Endodermal cell (in vitro differentiated cells): ENCODE data around the gene ELFN1. TPM values are rescaled to one million over a fixed set of nuclear protein-coding genes. Genes with fewer than 3 reads are reported as not detected.

Experiments
- DNase-seq: peaks from one replicate; pipeline ENCODE4 v3.0.0-alpha.2; 2017
- H3K27ac ChIP-seq: 2 replicates; pipeline ENCODE4 v1.5.1; 2013; ENCODE audit warnings: mild to moderate bottlenecking, low read depth, low read length, moderate library complexity
- H3K27me3 ChIP-seq: 2 replicates; pipeline ENCODE4 v1.6.1; 2013; ENCODE audit warnings: mild to moderate bottlenecking, low read length, moderate library complexity; ENCODE audit not compliant: insufficient read depth, control insufficient read depth, poor library complexity, severe bottlenecking
- H3K36me3 ChIP-seq: 2 replicates; pipeline ENCODE4 v1.7.0; 2013; ENCODE audit warnings: mild to moderate bottlenecking, low read length, moderate library complexity; ENCODE audit not compliant: control insufficient read depth, insufficient read depth
- H3K4me1 ChIP-seq: one replicate; pipeline ENCODE4 v1.7.0; 2013; ENCODE audit warnings: low read length; ENCODE audit not compliant: control insufficient read depth, insufficient read depth
- H3K4me3 ChIP-seq: 2 replicates; pipeline ENCODE4 v1.5.1; 2013; ENCODE audit warnings: mild to moderate bottlenecking, low read length, moderate library complexity
- H3K9ac ChIP-seq: 2 replicates; pipeline ENCODE4 v1.6.1; 2013; ENCODE audit warnings: mild to moderate bottlenecking, low read length, moderate library complexity; ENCODE audit not compliant: poor library complexity, severe bottlenecking; ENCODE audit errors: extremely low read depth
- H3K9me3 ChIP-seq: 2 replicates; pipeline ENCODE4 v1.6.1; 2013; ENCODE audit warnings: mild to moderate bottlenecking, low read length, moderate library complexity; ENCODE audit not compliant: control insufficient read depth
- H3K27ac Mint-ChIP-seq: 2 replicates; pipeline ENCODE4 v1.8.0; 2020; ENCODE audit warnings: mixed read lengths
- H3K27me3 Mint-ChIP-seq: 2 replicates; pipeline ENCODE4 v1.8.0; 2021; ENCODE audit warnings: mild to moderate bottlenecking, mixed read lengths; ENCODE audit not compliant: insufficient read depth
- H3K36me3 Mint-ChIP-seq: 2 replicates; pipeline ENCODE4 v1.8.0; 2020; ENCODE audit warnings: low read depth, mixed read lengths
- H3K4me1 Mint-ChIP-seq: 2 replicates; pipeline ENCODE4 v1.8.0; 2020; ENCODE audit warnings: mixed read lengths
- H3K4me3 Mint-ChIP-seq: 2 replicates; pipeline ENCODE4 v1.8.0; 2020; ENCODE audit warnings: mild to moderate bottlenecking, moderate library complexity, mixed read lengths
- H3K9me3 Mint-ChIP-seq: 2 replicates; pipeline ENCODE4 v1.8.0; 2020; ENCODE audit warnings: mild to moderate bottlenecking, mixed read lengths
- WGBS, 2 experiments: methylation state at CpG; one replicate each; pipeline versions ENCODE4 v1.1.5 to v1.1.7; 2013; ENCODE audit warnings: missing lambda C conversion rate in 2 of 2, mixed read lengths in 1 of 2; ENCODE audit not compliant: insufficient coverage in 1 of 2, insufficient read length in 1 of 2; 5-methylcytosine and 5-hydroxymethylcytosine counted together
- total RNA-seq, 2 donors: library from RNA; stranded (reverse); fragmentation: NEBNext Ultra II Directional in 1 of 2; extraction: Animal tissue kit (Norgen Biotek cat#: 25700) in 1 of 2; gene quantifications; 2 replicates in 1 of 2; 3 replicates in 1 of 2; pipeline ENCODE4 v1.2.1, GENCODE V29; 2021
- TF ChIP-seq, protein P1 (sequence below): fragments of 200-600 bp; sonication (generic); conservative IDR thresholded peaks from 2 replicates; pipeline ENCODE4 v1.5.0; 2021; ENCODE audit warnings: antibody characterized with exemption, mild to moderate bottlenecking

Gene ELFN1
- total RNA-seq, 2 donors from 2014 or later: 2.1 to 5.0 TPM

GRCh38 chr7:1639532-1640175 is 30.4 kb upstream of the ELFN1 start:
- H3K9me3 Mint-ChIP-seq: peaks cover 24% of the 10 kb centered on the region
- no peak for DNase-seq
- H3K4me3 Mint-ChIP-seq: no peak overlapping the region
- H3K27me3 ChIP-seq: no peaks in the 10 kb centered on the region
- 86 to 87% methylated on average over 7 to 15 of the region's 15 CpGs for WGBS, 2 experiments
- H3K4me3 ChIP-seq: no peak overlapping the region
- no peak overlapping the region for H3K9ac ChIP-seq
- no peaks in the 10 kb centered on the region for H3K36me3 ChIP-seq
- H3K36me3 Mint-ChIP-seq: no peaks in the 10 kb centered on the region
- no peaks in the 10 kb centered on the region for H3K4me1 Mint-ChIP-seq
- H3K9me3 ChIP-seq: peaks cover 7% of the 10 kb centered on the region
- no peaks in the 10 kb centered on the region for H3K4me1 ChIP-seq
- no peak overlapping the region for H3K27ac ChIP-seq
- no peaks in the 10 kb centered on the region for H3K27me3 Mint-ChIP-seq
- H3K27ac Mint-ChIP-seq: no peak overlapping the region
- TF ChIP-seq, protein P1, sequence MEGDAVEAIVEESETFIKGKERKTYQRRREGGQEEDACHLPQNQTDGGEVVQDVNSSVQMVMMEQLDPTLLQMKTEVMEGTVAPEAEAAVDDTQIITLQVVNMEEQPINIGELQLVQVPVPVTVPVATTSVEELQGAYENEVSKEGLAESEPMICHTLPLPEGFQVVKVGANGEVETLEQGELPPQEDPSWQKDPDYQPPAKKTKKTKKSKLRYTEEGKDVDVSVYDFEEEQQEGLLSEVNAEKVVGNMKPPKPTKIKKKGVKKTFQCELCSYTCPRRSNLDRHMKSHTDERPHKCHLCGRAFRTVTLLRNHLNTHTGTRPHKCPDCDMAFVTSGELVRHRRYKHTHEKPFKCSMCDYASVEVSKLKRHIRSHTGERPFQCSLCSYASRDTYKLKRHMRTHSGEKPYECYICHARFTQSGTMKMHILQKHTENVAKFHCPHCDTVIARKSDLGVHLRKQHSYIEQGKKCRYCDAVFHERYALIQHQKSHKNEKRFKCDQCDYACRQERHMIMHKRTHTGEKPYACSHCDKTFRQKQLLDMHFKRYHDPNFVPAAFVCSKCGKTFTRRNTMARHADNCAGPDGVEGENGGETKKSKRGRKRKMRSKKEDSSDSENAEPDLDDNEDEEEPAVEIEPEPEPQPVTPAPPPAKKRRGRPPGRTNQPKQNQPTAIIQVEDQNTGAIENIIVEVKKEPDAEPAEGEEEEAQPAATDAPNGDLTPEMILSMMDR: no peak

DNA sequence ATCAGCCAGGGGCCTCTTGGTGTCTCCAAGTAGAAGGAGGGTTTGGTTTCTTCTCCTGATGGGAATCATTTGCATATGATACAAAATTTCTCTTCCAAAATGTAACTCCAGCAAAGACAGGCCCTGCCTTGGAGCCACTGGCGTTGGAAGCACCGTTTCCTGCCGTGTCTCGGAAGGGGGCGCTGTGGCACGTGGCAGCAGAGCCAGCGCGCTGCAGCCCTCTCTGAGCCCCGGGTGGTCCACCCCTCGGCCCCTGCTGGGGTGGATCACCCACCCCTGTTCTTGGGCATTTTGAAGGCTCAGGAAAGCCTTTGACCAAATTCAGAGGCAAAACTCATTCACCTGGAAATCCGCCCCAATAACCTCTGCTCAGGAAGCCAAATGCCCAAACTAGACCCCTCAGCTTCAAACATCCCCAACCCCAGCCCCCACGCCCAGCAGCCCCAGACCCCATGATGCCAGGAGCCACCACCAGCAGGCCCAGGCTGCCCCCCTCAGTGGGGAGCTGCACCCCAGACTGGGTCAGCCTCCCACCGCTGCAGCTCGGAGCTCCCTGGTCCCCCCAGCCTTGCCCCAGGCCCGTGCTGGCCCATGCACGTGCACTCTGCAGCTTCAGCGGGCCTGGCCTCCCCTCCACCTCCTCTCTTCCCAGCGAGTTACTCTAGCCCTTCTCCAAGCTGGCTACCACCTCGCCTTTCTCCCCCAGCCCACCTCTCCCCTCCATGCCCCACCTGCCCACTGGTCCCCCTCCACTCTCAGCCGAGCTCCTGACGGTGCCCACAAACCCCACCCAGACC is 29.5 kb upstream of the ELFN1 start:
- DNase-seq: no peak
- TF ChIP-seq, protein P1: peak; percentile 64
- no peaks in the 10 kb centered on the region for H3K4me1 ChIP-seq
- peaks cover 7% of the 10 kb centered on the region for H3K9me3 ChIP-seq
- H3K9ac ChIP-seq: no peak overlapping the region
- no peaks in the 10 kb centered on the region for H3K27me3 Mint-ChIP-seq
- no peak overlapping the region for H3K27ac Mint-ChIP-seq
- no peak overlapping the region for H3K27ac ChIP-seq
- H3K9me3 Mint-ChIP-seq: peaks cover 23% of the 10 kb centered on the region
- no peak overlapping the region for H3K4me3 ChIP-seq
- H3K27me3 ChIP-seq: no peaks in the 10 kb centered on the region
- WGBS, 2 experiments: 79 to 83% methylated on average over 11 to 21 of the region's 21 CpGs
- H3K4me3 Mint-ChIP-seq: no peak overlapping the region
- H3K36me3 ChIP-seq: no peaks in the 10 kb centered on the region
- no peaks in the 10 kb centered on the region for H3K36me3 Mint-ChIP-seq
- H3K4me1 Mint-ChIP-seq: no peaks in the 10 kb centered on the region

DNA sequence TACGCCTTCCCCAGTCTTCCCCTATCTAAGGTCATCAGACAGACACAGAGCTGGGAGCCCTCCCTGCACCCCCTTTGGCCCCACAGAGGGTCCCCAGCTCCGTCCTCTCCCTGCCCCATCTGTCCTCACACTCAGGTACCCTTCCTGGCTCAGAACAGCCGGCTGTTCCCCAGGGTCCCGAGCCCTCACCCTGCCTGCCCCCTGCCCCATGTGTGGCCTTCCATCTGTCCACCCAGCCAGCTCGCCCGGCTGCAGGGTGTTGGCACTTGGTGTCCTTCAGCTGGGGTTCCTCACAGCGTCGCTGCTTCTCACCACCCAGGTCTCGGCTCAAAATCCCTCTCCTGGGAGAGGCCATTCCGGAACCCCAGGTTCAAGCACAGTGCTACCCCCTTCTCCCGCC is 28.9 kb upstream of the ELFN1 start:
- Mint-ChIP-seq H3K4me3 (no peak overlapping the region), H3K27ac (no peak overlapping the region), H3K9me3 (peaks cover 17% of the 10 kb centered on the region), H3K4me1 (no peaks in the 10 kb centered on the region), H3K27me3 (no peaks in the 10 kb centered on the region), H3K36me3 (no peaks in the 10 kb centered on the region)
- 91 to 100% methylated on average over 9 to 11 of the region's 11 CpGs for WGBS, 2 experiments
- H3K36me3 ChIP-seq: no peaks in the 10 kb centered on the region
- no peak overlapping the region for H3K4me3 ChIP-seq
- no peak overlapping the region for H3K9ac ChIP-seq
- H3K4me1 ChIP-seq: no peaks in the 10 kb centered on the region
- H3K9me3 ChIP-seq: peaks cover 7% of the 10 kb centered on the region
- TF ChIP-seq, protein P1: no peak
- DNase-seq: no peak
- no peak overlapping the region for H3K27ac ChIP-seq
- no peaks in the 10 kb centered on the region for H3K27me3 ChIP-seq
